Activated T-cell treated with anti-CD3 and anti-CD28 coated beads, Interleukin-2, amount 50 U/mL, for 1 hour (primary cell): Measurements from ENCODE around the gene YJEFN3.
A peak's percentile ranks its signal among the peaks of the same experiment; 100 is the strongest.

Source experiments
- DNase-seq: peaks from one replicate; pipeline ENCODE4 v3.0.0-alpha.2; 2020

YJEFN3 gene

DNA sequence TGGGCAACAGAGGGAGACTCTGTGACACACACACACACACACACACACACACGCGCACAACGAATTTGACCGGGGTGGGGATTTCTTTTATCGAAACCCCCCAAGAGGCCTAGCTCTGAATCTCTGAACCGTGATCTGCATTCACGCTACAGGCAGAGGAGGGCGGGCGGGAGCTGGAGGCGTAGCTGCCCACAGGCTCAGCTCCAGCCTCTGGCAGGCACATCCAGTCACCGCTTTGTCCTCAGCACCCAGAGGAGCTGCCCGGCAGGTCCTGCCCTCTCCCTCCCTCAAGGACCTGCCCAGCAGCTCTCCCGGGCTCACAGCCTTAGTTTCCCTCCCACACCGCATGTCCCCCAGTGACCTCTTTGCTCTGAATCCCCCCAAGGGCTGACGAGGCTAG lies 29.3 kb downstream of the YJEFN3 start:
- no peak for DNase-seq

GRCh38 chr19:19558636-19559035 lies 29.9 kb downstream of the YJEFN3 start:
- DNase-seq: no peak

DNA sequence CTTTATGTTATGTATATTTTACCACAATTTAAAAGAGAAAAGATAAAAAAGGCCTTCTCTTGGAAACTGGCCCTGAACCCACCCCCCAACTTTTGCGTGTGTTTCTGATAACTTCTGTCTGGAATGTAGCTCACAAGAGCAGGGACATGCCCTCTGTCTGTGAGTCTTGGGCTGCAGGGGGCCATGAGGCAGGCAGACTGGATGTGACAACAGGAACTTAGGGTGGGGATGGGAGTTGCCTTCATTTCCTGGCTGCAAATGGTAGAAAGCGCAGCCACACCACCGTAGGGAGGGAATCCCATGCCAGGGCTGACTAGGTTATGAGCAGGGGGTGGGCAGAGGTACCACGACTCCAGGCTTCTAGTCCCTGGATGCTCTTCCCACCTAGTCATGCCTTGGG lies 31.2 kb downstream of the YJEFN3 start:
- no peak for DNase-seq

DNA sequence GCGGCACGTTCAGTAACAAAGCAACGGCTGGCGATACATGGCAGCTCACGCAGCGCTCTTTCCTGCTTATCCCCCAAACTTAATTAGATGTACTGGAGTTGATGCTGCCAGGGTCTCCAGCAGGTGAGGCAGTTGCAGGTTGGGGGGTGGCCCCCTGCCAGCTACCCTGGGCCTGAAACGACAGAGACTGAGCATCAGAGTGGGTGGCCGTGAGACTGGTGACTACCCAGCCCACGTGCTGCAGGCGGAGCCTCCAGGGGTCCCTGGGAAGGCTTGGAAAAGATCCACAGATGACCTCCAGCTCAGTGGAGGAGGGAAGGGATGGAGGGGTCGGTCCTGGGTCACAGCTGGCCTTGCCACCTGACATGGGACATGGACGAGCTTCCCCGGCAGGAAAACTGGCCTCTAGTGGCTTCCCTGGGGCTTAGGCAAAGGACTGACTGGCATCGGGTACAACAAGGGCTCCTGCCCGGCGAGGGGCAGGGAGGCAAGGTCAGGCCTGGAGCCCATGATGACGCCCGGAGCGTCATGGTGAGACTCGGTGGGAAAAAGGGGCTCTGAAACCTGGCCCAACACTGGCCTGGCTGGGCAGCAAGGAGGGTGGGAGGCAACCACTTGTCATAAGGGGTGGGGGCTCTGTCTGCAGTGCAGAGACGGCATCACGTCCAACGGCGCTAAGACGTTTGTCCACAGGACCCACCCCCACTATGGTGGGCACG lies 33.4 kb downstream of the YJEFN3 start:
- no peak for DNase-seq

GRCh38 chr19:19562665-19563347 lies 34.1 kb downstream of the YJEFN3 start:
- DNase-seq: peak; percentile 48

DNA sequence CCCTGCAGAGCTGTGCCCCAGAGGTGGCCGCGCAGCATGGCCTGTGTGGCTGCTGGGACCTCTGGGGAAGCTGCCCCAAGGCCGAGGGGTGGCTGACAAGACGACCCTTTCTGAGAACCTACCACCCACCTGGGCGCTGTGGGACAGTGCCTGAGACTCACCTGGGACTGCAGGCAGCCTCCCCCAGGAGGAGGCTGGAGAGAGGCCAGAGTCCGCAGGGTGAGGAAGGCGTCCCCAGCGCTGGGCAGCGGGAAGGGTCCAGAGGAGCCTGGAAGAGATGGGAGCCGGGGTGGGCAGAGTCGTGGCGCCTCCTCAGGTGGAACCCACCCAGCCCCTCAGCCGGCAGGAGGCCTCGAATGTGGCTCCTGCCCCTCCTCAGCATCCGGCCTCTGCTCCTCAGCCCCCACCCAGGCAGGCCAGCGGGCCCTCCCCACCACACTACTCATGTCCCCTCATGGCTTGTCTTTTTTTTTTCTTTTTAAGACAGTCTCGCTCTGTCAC lies 34.7 kb downstream of the YJEFN3 start:
- DNase-seq: no peak

- DNase-seq: no peak
Measured at GRCh38 chr19:19566306-19566705, 37.6 kb downstream of the YJEFN3 start.

GRCh38 chr19:19567391-19567790 lies 38.7 kb downstream of the YJEFN3 start:
- DNase-seq: no peak

DNA sequence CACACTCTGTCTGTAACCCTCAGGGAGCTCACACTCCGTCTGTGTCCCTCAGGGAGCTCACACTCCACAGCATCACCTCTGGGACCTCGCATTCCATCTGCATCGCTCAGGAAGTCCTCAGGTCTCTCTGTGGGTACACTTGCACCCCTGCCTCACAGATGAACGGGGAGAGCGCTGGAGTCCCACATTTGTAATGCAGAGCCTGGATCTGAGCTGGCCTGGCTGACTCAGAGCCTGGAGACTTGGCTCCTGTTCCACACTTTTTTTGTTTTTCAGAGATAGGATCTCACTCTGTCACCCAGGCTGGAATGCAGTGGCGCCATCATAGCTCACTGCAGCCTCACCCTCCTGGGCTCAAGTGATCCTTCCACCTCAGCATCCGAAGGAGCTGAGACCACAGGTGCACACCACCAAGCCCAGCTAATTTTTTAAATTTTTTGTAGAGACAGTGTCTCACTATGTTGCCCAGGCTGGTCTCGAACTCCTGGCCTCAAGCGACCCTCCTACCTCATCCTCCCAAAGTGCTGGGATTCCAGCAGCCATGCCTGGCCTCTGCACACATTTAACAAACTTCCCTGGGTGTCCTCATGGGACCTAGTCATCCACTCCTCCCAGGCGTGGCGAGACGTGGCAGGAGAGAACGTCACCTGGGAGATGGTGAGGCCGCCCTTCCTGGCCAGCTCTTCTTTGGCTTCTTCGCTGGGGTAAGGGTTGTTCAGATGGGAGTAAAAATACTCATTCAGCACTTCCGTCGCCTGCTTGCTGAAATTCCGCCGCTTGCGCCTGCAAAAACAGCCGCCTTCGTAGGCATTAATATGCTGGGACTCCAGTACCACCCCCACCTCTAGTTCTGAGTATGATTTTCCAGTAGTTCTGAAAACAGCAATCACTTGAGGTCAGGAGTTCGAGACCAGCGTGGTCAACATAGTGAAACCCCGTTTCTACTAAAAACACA lies 40.4 kb downstream of the YJEFN3 start:
- DNase-seq: no peak

GRCh38 chr19:19570571-19570970 lies 41.9 kb downstream of the YJEFN3 start:
- no peak for DNase-seq

GRCh38 chr19:19571071-19571786 lies 42.5 kb downstream of the YJEFN3 start:
- DNase-seq: no peak

- DNase-seq: no peak
Measured at GRCh38 chr19:19575411-19575810, 46.7 kb downstream of the YJEFN3 start.

- no peak for DNase-seq
Measured at GRCh38 chr19:19578252-19578651, 49.5 kb downstream of the YJEFN3 start.

DNA sequence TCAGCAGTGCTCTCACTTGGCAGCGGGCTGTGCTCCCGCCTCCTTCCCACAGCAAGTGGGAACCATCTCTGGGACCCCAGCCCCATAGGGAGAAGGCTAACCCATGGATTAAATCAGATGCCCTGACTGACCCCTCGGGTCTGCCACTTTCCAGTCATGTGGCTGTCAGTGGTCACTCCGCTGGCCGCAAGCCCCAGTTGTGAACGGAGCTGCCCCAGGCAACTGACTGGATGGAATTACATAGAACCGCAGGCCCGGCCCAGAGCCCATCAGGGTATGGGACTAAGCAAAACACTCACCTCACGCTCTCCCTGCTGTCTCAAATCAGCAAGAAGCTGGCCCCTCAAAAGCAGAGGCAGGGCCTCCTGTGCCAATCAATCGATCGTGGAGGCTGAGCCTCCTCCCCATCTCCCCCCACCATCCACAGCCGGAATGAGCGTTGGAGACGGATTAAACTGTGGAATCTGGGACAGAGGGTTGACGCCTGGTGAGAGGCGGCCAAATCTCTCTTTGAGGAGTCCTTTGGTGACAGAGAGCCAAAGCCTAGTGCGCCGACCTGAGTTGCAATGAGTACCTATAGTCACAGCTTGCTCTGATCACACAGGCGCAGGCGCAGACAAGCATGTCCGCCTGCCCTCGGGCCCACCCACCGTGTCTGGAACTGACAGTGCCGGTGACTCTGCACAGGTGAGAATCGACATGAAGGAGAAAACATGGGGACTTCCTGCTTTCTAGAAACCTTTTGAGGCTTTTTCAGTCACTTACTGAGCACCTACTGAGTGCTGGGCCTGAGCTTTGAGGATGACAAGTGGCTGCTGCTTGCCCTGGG lies 51.0 kb downstream of the YJEFN3 start:
- no peak for DNase-seq

DNA sequence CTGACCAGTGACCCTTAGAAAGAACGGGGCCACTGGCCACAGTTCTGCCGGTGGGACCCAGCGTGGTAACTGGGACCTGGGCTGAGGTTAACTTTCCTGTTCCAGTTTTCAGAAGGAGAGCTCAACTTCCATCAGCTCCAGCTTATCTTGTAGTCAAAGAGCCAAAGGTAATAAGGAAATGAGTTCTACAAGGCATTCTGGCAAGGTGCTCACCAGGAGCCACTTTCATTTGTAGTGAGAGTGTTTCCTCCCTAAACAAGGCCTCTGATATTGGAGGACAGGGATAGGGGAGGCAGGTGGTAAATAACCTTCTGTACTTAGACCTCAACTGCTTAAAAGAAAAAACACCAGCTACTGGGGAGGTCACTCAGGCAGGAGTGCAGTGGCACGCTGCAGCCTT lies 51.7 kb downstream of the YJEFN3 start:
- DNase-seq: no peak

DNA sequence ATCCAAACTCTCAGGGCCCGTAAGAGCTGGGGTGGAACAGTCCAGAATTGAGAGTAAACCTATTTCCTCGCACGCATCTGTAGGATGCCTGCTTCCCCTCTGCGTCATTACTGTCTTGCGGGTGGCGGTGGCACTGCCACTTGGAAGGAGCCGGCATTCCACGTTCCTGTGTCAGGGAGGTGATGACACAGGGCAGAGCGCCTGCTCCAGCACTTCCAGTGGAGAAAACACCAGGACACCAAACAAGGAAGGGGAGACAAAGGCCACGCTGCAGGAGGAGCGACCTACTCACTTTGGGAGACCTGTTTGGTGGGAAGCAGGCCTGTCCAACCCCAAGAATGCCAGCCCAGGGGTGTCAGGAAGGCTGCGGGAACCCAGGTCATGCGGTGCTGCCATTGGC lies 52.7 kb downstream of the YJEFN3 start:
- no peak for DNase-seq

GRCh38 chr19:19582471-19582870 lies 53.8 kb downstream of the YJEFN3 start:
- DNase-seq: no peak

GRCh38 chr19:19584356-19584755 lies 55.6 kb downstream of the YJEFN3 start:
- DNase-seq: no peak
